A549 (cell line): ENCODE results near the gene RBMS3. TPM values are rescaled to one million over a fixed set of nuclear protein-coding genes. Genes with fewer than 3 reads are reported as not detected.

Experiments used
- ATAC-seq, 2 experiments: fragments of 200-7000 bp in 1 of 2; fragments of >200 bp in 1 of 2; cut with Nextera tagmentation in 1 of 2; cut with Tn5 transposase in 1 of 2; 3 replicates each; pipeline versions ENCODE4 v1.8.0 to v1.9.1; 2018 to 2020; ENCODE audit warnings: mild to moderate bottlenecking in 1 of 2, moderate library complexity in 1 of 2
- CTCF ChIA-PET: fragments of 300-600 bp; sonication (Branson Sonifier 250); formaldehyde crosslinking; extraction: SDS; loops from one replicate; lab custom pipeline; 2021; ENCODE audit warnings: antibody characterized with exemption, inconsistent platforms; lab: Yijun Ruan, JAX
- POLR2A ChIA-PET: fragments of 350-600 bp; formaldehyde crosslinking; extraction: SDS; loops from one replicate; lab custom pipeline; 2021; ENCODE audit warnings: antibody characterized with exemption, inconsistent platforms; lab: Yijun Ruan, JAX
- DNase-seq, 2 experiments: peaks; one replicate each; pipeline versions ENCODE4 v3.0.0 to v3.0.0-alpha.2; 2011 to 2016; ENCODE audit warnings: low read depth in 1 of 2, low spot score in 1 of 2
- FAIRE-seq: peaks from 2 replicates; lab custom pipeline; 2011; peaks lifted over from hg19 to GRCh38; lab: Jason Lieb, UNC
- H3K27ac ChIP-seq, 2 experiments: fragments of >200 bp; sonication (Bioruptor Twin); formaldehyde crosslinking; 3 replicates each; pipeline ENCODE4 v1.5.1; 2016 to 2017
- H3K4me1 ChIP-seq: fragments of >200 bp; sonication (Bioruptor Twin); formaldehyde crosslinking; 3 replicates; pipeline ENCODE4 v1.6.1; 2016
- H3K4me2 ChIP-seq: fragments of >200 bp; sonication (Bioruptor Twin); formaldehyde crosslinking; 3 replicates; pipeline ENCODE4 v1.6.1; 2016
- H3K4me3 ChIP-seq: fragments of >200 bp; sonication (Bioruptor Twin); formaldehyde crosslinking; 3 replicates; pipeline ENCODE4 v1.5.1; 2016
- H3K9me3 ChIP-seq: fragments of >200 bp; sonication (Bioruptor Twin); formaldehyde crosslinking; 3 replicates; pipeline ENCODE4 v1.6.1; 2016
- BCL3 ChIP-seq: fragments of >200 bp; sonication (Bioruptor Twin); formaldehyde crosslinking; IDR thresholded peaks from 3 replicates; pipeline ENCODE4 v1.6.1; 2016
- BHLHE40 ChIP-seq: IDR thresholded peaks from 2 replicates; pipeline ENCODE4 v1.6.1; 2012; ENCODE audit warnings: low read depth, low read length, inconsistent platforms
- CHD2 ChIP-seq: fragments of 150-350 bp; IDR thresholded peaks from 2 replicates; pipeline ENCODE4 v1.6.1; 2014; ENCODE audit warnings: low read length; ENCODE audit not compliant: partially characterized antibody
- E2F6 ChIP-seq: IDR thresholded peaks from 2 replicates; pipeline ENCODE4 v1.6.1; 2012; ENCODE audit warnings: low read depth, borderline replicate concordance
- EHF ChIP-seq: fragments of 250-450 bp; sonication (Bioruptor Pico); IDR thresholded peaks from 2 replicates; pipeline ENCODE4 v1.5.0; 2020; ENCODE audit warnings: mild to moderate bottlenecking
- ESRRA ChIP-seq: fragments of 150-350 bp; IDR thresholded peaks from 2 replicates; pipeline ENCODE4 v1.6.1; 2014; ENCODE audit warnings: mild to moderate bottlenecking, low read length, borderline replicate concordance
- FOSL2 ChIP-seq, 2 experiments: fragments of 450-650 bp in 1 of 2; fragments of >200 bp in 1 of 2; sonication (Bioruptor Twin) in 1 of 2; formaldehyde crosslinking; IDR thresholded peaks; 2 replicates each; pipeline versions ENCODE4 v1.5.0 to v1.6.1; 2016 to 2020; ENCODE audit warnings: mild to moderate bottlenecking in 1 of 2, moderate library complexity in 1 of 2
- HES2 ChIP-seq: fragments of >200 bp; sonication (Bioruptor Twin); formaldehyde crosslinking; IDR thresholded peaks from 2 replicates; pipeline ENCODE4 v1.6.1; 2016
- HEYL ChIP-seq: fragments of 250-450 bp; sonication (Bioruptor Pico); IDR thresholded peaks from 2 replicates; pipeline ENCODE4 v1.8.0; 2021; ENCODE audit warnings: mild to moderate bottlenecking, moderate library complexity
- HMGXB4 ChIP-seq: fragments of 250-450 bp; sonication (Bioruptor Pico); IDR thresholded peaks from 2 replicates; pipeline ENCODE4 v1.5.0; 2021; ENCODE audit warnings: mild to moderate bottlenecking, moderate library complexity, borderline replicate concordance
- HOXB13 ChIP-seq: fragments of 250-450 bp; sonication (Bioruptor Pico); IDR thresholded peaks from 2 replicates; pipeline ENCODE4 v1.5.0; 2020; ENCODE audit warnings: low read depth, mild to moderate bottlenecking, moderate library complexity
- JUN ChIP-seq, 2 experiments: fragments of >200 bp; sonication (Bioruptor Twin); formaldehyde crosslinking; IDR thresholded peaks; 2 replicates in 1 of 2; 3 replicates in 1 of 2; pipeline ENCODE4 v1.6.1; 2016 to 2017
- KDM5A ChIP-seq: fragments of 200-600 bp; sonication (generic); IDR thresholded peaks from 2 replicates; pipeline ENCODE4 v1.6.1; 2016; ENCODE audit warnings: antibody characterized with exemption, mild to moderate bottlenecking
- MAFK ChIP-seq: fragments of 450-650 bp; IDR thresholded peaks from 2 replicates; pipeline ENCODE4 v1.6.1; 2014; ENCODE audit not compliant: partially characterized antibody
- MYC ChIP-seq: IDR thresholded peaks from 2 replicates; pipeline ENCODE4 v1.6.1; 2012; ENCODE audit warnings: mild to moderate bottlenecking, inconsistent platforms, low read length, improper control_type of control experiment, borderline replicate concordance
- NFE2L2 ChIP-seq: fragments of 150-350 bp; conservative IDR thresholded peaks from 2 replicates; pipeline ENCODE4 v1.6.1; 2014; ENCODE audit warnings: low read length
- NPAS2 ChIP-seq: fragments of 250-450 bp; sonication (Bioruptor Pico); IDR thresholded peaks from 2 replicates; pipeline ENCODE4 v1.8.0; 2022; ENCODE audit warnings: mild to moderate bottlenecking, moderate library complexity, borderline replicate concordance
- PBX3 ChIP-seq: IDR thresholded peaks from 2 replicates; pipeline ENCODE4 v1.6.1; 2012
- RCOR1 ChIP-seq: fragments of 150-350 bp; IDR thresholded peaks from 2 replicates; pipeline ENCODE4 v1.6.1; 2014; ENCODE audit warnings: antibody characterized with exemption, low read length, low read depth
- REST ChIP-seq: fragments of 200-600 bp; sonication (generic); IDR thresholded peaks from 2 replicates; pipeline ENCODE4 v1.6.1; 2016; ENCODE audit warnings: antibody characterized with exemption, mild to moderate bottlenecking, moderate library complexity
- RFX5 ChIP-seq: fragments of 450-650 bp; IDR thresholded peaks from 2 replicates; pipeline ENCODE4 v1.7.1; 2014; ENCODE audit warnings: antibody characterized with exemption, mild to moderate bottlenecking, moderate library complexity
- RNF2 ChIP-seq: fragments of 200-600 bp; sonication (generic); IDR thresholded peaks from 2 replicates; pipeline ENCODE4 v1.6.1; 2016; ENCODE audit warnings: low read depth, mild to moderate bottlenecking, antibody characterized with exemption, moderate library complexity, borderline replicate concordance
- SMC3 ChIP-seq: fragments of >200 bp; sonication (Bioruptor Twin); formaldehyde crosslinking; IDR thresholded peaks from 3 replicates; pipeline ENCODE4 v1.6.1; 2018; ENCODE audit warnings: inconsistent platforms
- USF2 ChIP-seq: fragments of 450-650 bp; IDR thresholded peaks from 2 replicates; pipeline ENCODE4 v1.6.1; 2014; ENCODE audit warnings: antibody characterized with exemption
- ZFP36 ChIP-seq: fragments of 450-650 bp; IDR thresholded peaks from 2 replicates; pipeline ENCODE4 v1.6.1; 2014; ENCODE audit warnings: borderline replicate concordance; ENCODE audit not compliant: partially characterized antibody
- WGBS: methylation state at CpG from one replicate; pipeline ENCODE4 v1.1.6; 2017; ENCODE audit errors: missing lambda C conversion rate; 5-methylcytosine and 5-hydroxymethylcytosine counted together
- polyA plus RNA-seq, 4 experiments: library from polyadenylated mRNA; depleted of rRNA in 3 of 4; stranded (reverse); fragments of >200 nt; fragmentation: RNase III in 1 of 4; extraction: RNeasy Plus Mini Kit Qiagen cat#74134 plus additional on column Dnase treatment in 1 of 4; gene quantifications; 2 replicates in 3 of 4; 3 replicates in 1 of 4; pipeline ENCODE4 v1.2.3, GENCODE V29; 2011 to 2017

RBMS3 gene
- polyA plus RNA-seq, 2 of the 4 experiments (the other 2 are of a cell fraction): 0.92 to 4.1 TPM

- ChIA-PET POLR2A (no interaction called here), CTCF (no interaction called here)
- no peak overlapping the region for H3K27ac ChIP-seq
- no peaks in the 10 kb centered on the region for H3K4me1 ChIP-seq
- no peaks in the 10 kb centered on the region for H3K9me3 ChIP-seq
- no peak overlapping the region for H3K4me3 ChIP-seq
- FAIRE-seq (no peak), DNase-seq (no peak), ATAC-seq (no peak)
- WGBS: 13% methylated on average over 1 of the region's 1 CpG
- no peak overlapping the region for H3K4me2 ChIP-seq
- TF ChIP-seq HES2 (no peak), FOSL2 (IDR thresholded peaks at IDR 0.05) (no peak), FOSL2 (CRISPR knock-in tag; IDR thresholded peaks at IDR 0.05) (no peak), CHD2 (no peak), RCOR1 (no peak), SMC3 (no peak), RFX5 (no peak), PBX3 (no peak), ZFP36 (no peak), BCL3 (no peak)
Observed at GRCh38 chr3:29852767-29853166, 571.9 kb downstream of the RBMS3 start.

- no peak overlapping the region for H3K4me2 ChIP-seq
- WGBS: 75% methylated on average over 5 of the region's 7 CpGs
- H3K4me3 ChIP-seq: no peak overlapping the region
- no peak for FAIRE-seq
- CTCF ChIA-PET: no interaction called here
- TF ChIP-seq EHF (CRISPR knock-in tag) (no peak), RFX5 (no peak), MAFK (no peak), JUN (IDR thresholded peaks at IDR 0.05) (no peak), REST (no peak), RNF2 (no peak), NPAS2 (CRISPR knock-in tag) (no peak), ESRRA (no peak), BHLHE40 (no peak)
- no peaks in the 10 kb centered on the region for H3K9me3 ChIP-seq
- peak in 1 of 2 experiments; percentile 1 for DNase-seq
- ATAC-seq: no peak
- POLR2A ChIA-PET: interaction anchor here (0.7 kb wide), 1 partner anchor 1662 kb away, joined by 5 read pairs; no protein-coding TSS in a partner anchor
- no peaks in the 10 kb centered on the region for H3K4me1 ChIP-seq
- H3K27ac ChIP-seq: no peak overlapping the region
Observed at GRCh38 chr3:29853841-29854397, 573.0 kb downstream of the RBMS3 start.

- FAIRE-seq: no peak
- Histone ChIP-seq H3K4me1 (no peaks in the 10 kb centered on the region), H3K9me3 (no peaks in the 10 kb centered on the region), H3K4me2 (no peak overlapping the region), H3K27ac (no peak overlapping the region), H3K4me3 (no peak overlapping the region)
- POLR2A ChIA-PET: no interaction called here
- no peak for ATAC-seq
- DNase-seq: no peak
- CTCF ChIA-PET: no interaction called here
- TF ChIP-seq HEYL (CRISPR knock-in tag) (no peak), NFE2L2 (no peak), USF2 (no peak), HOXB13 (CRISPR knock-in tag) (no peak), MYC (no peak), JUN (IDR thresholded peaks at IDR 0.05) (no peak), KDM5A (no peak), HMGXB4 (CRISPR knock-in tag) (no peak), RCOR1 (no peak), E2F6 (no peak), SMC3 (no peak)
Observed at GRCh38 chr3:29854821-29855220, 574.0 kb downstream of the RBMS3 start.
